Activated naive CD8-positive, alpha-beta T cell treated with anti-CD3 and anti-CD28 coated beads, Interleukin-2, amount 50 U/mL, for 16 hours (primary cell): ENCODE data around the gene CD58.

Experiments used
- DNase-seq: peaks from one replicate; pipeline ENCODE4 v3.0.0-alpha.2; 2020; ENCODE audit warnings: low read depth, low spot score

The CD58 gene

DNA sequence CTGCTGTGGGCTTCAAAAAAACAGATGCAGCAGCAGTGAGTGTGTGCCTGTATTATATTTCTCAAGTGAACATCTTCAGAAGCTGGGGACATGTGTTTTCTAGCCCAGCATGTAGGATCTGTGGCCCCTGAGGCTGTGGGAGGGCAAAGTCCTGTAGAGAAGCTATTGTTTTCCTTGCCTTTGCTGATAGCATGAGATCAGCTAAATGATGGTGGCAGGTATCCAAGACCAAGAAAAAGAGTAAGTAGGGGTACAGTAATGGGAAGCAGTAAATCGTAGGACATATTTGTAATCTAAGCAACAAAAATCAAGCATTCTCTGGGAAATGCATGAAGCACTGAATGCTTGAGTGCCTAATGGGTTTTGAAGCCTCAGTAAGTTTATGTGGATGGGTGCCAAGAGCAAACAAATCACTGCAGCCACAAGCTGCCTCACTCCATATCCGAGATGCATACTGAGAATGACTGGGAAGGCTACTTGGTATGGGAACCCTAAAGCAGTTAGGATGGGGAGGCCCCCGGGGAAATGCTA lies 98.3 kb downstream of the CD58 start:
- no peak for DNase-seq

DNA sequence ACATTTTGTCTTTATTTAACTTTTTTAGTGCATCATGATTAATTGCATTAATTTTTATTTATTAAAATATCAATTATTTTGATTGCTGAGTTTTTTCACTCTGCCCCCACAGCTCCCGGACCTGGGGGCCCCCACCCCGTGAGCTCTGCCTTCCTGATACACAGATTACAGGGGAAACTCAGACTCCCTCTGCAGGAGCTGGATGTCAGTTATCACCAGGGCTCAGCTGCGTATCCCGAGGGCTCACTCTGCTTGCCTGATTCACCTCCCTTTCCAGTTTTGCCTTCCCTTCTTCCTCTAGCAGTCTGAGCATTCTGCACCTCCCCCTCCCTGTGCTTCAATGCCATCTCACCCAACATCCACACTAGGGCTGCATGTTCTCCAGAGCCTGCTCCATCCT lies 99.6 kb downstream of the CD58 start:
- DNase-seq: no peak

DNA sequence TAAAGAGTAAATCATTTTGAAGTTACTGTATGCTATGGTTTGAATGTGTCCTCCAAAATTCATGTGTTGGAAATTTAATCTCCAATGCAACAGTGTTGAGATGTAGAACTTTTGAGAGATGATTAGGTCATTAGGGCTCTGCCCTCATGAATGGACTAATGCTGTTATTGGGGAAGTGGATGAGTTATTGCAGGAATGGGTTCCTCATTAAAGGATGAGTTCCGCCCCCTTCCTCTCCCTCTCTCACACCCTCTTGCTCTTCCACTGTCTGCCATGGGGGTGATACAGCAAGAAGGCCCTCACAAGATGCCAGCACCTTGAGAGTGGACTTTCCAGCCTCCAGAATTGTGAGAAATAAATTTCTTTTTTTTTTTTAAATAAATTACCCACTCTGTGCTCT lies 100.2 kb downstream of the CD58 start:
- DNase-seq: no peak

DNA sequence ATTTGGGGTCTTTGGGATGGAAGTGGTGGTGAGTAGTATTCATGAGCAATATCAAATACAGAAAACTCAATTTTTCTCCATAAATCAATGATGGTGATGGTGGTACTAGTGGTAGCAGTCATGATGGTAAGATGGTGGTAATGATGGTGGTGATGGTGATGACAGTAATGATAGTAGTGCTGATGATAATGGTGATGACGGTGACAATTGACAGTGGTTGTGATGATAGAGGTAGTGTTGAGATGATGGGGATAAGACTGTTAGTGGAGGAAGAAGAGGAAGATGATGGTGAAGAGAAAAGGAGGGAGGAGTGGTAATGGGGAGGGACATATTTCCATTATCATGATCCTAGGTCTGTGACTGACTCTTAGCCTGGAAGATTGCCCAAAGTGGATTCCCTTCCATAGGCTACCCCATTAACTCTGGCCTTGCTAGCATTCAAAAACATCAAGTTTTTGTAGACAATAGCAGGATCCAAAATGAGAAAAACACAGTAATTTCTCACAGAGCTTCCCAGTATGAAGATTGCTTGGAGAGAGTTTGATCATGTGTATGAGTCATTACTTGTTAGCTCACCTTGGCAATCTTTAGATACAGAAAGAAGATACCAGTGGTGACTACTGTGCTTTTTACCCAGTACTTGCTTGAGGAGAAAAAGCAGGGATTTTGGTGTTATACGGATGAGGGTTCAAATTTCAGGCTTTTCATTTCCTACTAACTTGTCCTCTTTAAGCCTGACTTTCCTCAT lies 103.8 kb downstream of the CD58 start:
- DNase-seq: no peak

DNA sequence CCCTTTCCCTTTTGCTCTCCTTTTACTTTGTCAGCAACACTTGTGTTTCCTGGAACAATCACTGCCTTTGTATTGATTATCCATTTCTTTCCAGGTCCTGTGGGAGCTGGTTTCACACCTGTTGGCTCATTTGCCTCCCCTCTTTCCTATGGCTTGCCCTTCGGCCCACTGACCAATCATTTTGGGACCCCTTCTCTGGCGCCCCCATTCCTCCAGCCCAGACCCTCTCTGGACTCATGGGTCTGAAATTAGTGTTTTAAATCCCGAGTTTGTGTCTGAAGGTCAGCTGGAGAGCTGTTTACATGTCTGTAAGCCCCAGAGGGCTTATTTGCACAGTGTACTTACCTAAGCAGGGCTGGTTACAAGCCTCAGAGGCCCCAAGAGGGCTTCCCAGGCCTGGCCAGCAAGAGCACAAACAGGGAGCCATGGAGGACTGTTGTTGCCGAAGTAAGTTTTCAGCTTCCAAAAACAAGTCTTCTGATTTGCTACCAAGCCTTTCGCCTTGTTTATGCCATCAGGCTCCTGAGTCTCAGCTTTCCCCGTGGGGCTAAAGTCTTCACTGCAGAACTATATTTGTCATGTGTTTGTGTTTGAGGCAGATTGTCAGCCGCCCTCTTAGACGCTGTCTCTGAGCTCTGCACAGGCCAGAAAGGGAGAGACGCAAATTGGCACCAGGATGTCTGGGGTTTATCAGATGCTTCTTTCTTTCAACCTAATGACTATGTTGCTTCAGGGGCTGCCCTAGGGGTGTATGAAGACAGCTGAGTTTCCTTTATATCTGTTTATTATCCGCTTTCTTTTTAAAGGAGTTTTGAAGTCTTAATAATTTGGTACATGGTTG lies 104.8 kb downstream of the CD58 start:
- no peak for DNase-seq

DNA sequence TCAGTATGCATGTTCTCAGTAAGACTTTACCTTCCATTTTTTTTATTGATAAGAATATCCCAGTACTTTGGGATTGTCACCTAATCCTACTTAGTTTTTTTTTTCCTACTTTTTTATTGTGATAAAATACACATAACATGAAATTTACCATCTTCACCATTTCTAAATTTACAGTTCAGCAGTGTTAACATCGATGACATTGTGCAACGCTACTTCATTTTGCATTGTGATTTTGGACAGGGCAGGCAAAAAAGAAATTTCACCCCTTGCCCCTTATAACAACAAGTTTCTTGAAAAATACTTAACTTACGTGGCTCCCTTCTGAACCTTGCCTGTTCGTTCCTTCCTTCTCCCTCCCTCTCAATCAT lies 105.4 kb downstream of the CD58 start:
- DNase-seq: no peak
